Immature natural killer cell (primary cell): ENCODE measurements around the gene H2BW1. TPM values are rescaled to one million over a fixed set of nuclear protein-coding genes. Genes with fewer than 3 reads are reported as not detected.
"Not testable (repeated sequence)": the region's sequence is repeated elsewhere in the genome, so short reads cannot be mapped to it uniquely, and the experiment has no call there.

Experiments used
- DNase-seq, 3 donors: peaks; one replicate each; pipeline ENCODE4 v3.0.0; 2022; ENCODE audit warnings: mixed read lengths in 1 of 3
- H3K27ac Mint-ChIP-seq, 6 donors: one replicate each; pipeline ENCODE4 v1.8.0; 2020; ENCODE audit warnings: mixed read lengths in 6 of 6, mild to moderate bottlenecking in 5 of 6, inconsistent platforms in 4 of 6, moderate library complexity in 3 of 6
- H3K27me3 Mint-ChIP-seq, 3 donors: one replicate each; pipeline ENCODE4 v1.8.0; 2020 to 2021; ENCODE audit warnings: low read depth in 3 of 3, mild to moderate bottlenecking in 3 of 3, mixed read lengths in 3 of 3, moderate library complexity in 3 of 3, inconsistent platforms in 1 of 3
- H3K36me3 Mint-ChIP-seq, 3 donors: one replicate each; pipeline ENCODE4 v1.8.0; 2020; ENCODE audit warnings: mixed read lengths in 3 of 3, inconsistent platforms in 2 of 3, mild to moderate bottlenecking in 2 of 3
- H3K4me1 Mint-ChIP-seq, 2 donors: one replicate each; pipeline ENCODE4 v1.8.0; 2020; ENCODE audit warnings: inconsistent platforms in 2 of 2, mild to moderate bottlenecking in 2 of 2, mixed read lengths in 2 of 2, moderate library complexity in 1 of 2
- H3K4me3 Mint-ChIP-seq, 5 donors: one replicate each; pipeline ENCODE4 v1.8.0; 2020; ENCODE audit warnings: mild to moderate bottlenecking in 5 of 5, mixed read lengths in 5 of 5, inconsistent platforms in 3 of 5, moderate library complexity in 3 of 5
- H3K9me3 Mint-ChIP-seq, 6 donors: one replicate each; pipeline ENCODE4 v1.8.0; 2020; ENCODE audit warnings: mild to moderate bottlenecking in 6 of 6, mixed read lengths in 6 of 6, inconsistent platforms in 4 of 6, moderate library complexity in 3 of 6
- polyA plus RNA-seq, 3 donors: library from polyadenylated mRNA; unstranded; fragments of 300-500 nt; fragmentation: Illumina TruSeq; gene quantifications; one replicate each; pipeline ENCODE4 v1.2.3, GENCODE V29; 2021

The H2BW1 gene, protein sequence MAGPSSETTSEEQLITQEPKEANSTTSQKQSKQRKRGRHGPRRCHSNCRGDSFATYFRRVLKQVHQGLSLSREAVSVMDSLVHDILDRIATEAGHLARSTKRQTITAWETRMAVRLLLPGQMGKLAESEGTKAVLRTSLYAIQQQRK
- polyA plus RNA-seq, result not detected

DNA sequence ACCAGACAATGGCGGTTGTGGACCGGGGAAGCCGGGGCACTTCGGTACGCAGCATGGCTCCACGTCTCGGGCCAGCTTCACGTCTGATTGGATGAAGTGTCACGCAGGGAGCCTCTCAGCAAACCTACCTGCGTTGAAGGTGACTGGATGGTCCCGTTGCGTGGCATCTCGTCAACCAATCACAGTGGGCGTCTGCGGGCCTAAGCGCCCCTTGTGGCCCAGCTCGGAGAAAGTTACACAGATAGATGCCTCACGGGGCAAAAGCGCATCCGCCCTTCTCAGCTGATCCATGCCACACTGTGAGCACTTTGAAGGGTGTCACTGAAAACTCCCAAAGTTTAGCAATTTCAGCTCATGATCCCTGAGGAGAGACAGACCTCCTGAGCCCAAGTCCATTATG is at the start of gene H2BW1:
Gene H2BW1 (minus strand): TSS at position 103 of the 400 bp plus-strand sequence. CDS start 132 bp downstream, outside the sequence.
- Mint-ChIP-seq H3K4me1 (no peaks in the 10 kb centered on the region), H3K4me3 (no peak within 1 kb of the TSS), H3K9me3 (no peaks in the 10 kb centered on the region), H3K27me3 (peaks cover 0 to 1% (median 0%) of the 10 kb centered on the region in 3 donors), H3K27ac (no peak within 1 kb of the TSS), H3K36me3 (no peaks in the 10 kb centered on the region)
- DNase-seq, result no peak

DNA sequence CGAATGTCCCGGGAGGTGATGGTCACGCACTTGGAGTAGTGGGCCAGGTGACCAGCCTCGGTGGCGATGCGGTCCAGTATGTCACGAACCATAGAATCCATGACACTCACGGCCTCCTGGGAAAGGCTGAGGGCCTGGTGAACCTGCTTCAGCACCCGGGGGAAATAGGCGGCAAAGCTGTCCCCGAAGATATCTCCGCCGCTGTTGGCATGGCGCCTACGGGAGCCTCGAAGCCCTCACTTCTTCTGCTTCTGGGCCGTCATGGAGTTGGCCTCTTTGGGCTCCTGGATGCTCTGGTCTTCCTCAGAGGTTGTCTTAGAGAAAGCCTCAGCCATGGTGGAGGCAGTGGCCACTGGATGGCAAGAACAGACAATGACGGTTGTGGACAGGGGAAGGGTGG is 49.1 kb upstream of the H2BW1 start:
- DNase-seq, H3K9me3 Mint-ChIP-seq, H3K36me3 Mint-ChIP-seq, H3K27me3 Mint-ChIP-seq, H3K27ac Mint-ChIP-seq, H3K4me1 Mint-ChIP-seq, H3K4me3 Mint-ChIP-seq: not testable (repeated sequence)

DNA sequence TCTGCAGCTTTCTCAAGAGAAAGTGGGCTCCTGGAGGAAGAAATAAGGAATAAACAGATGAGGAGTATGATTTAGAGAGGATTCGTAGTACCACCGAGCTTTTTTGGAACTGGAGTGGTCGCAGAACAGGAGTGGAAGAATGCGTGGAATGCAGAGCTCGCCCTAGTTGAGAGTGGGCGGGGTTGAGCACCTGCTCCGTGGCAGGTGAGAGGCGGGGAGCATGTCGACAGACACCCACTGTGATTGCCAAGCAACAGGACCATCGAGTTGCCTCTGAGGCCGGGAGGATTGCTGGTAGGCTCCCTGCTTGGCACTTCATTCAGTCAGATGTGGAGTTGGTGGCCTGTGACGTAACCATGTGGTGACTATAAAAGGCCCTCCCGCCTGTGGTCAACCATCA is 41.4 kb upstream of the H2BW1 start:
- not testable (repeated sequence) for H3K36me3 Mint-ChIP-seq, H3K4me3 Mint-ChIP-seq, H3K9me3 Mint-ChIP-seq, DNase-seq, H3K27me3 Mint-ChIP-seq, H3K4me1 Mint-ChIP-seq, H3K27ac Mint-ChIP-seq

DNA sequence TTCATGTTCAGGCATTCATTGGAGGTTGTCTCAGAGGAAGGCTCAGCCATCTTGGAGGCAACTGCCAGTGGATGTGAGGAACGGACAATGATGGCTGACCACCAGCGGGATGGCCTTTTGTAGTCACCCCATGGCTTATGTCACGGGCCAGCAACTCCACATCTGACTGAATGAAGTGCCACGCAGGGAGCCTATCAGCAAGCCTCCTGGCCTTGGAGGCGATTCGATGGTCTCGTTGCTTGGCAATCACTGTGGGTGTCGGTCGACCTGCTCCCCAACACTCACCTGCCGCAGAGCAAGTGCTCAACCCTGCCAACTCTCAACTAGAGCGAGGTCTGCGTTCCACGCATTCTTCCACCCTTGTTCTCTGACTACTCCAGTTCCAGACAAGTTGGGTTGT is 33.7 kb upstream of the H2BW1 start:
- H3K27me3 Mint-ChIP-seq, result peaks cover 0 to 6% (median 0%) of the 10 kb centered on the region in 3 donors
- no peaks in the 10 kb centered on the region for H3K36me3 Mint-ChIP-seq
- H3K4me3 Mint-ChIP-seq, result no peak overlapping the region
- H3K4me1 Mint-ChIP-seq, result no peaks in the 10 kb centered on the region
- H3K9me3 Mint-ChIP-seq, result no peaks in the 10 kb centered on the region
- no peak overlapping the region for H3K27ac Mint-ChIP-seq
- no peak for DNase-seq

DNA sequence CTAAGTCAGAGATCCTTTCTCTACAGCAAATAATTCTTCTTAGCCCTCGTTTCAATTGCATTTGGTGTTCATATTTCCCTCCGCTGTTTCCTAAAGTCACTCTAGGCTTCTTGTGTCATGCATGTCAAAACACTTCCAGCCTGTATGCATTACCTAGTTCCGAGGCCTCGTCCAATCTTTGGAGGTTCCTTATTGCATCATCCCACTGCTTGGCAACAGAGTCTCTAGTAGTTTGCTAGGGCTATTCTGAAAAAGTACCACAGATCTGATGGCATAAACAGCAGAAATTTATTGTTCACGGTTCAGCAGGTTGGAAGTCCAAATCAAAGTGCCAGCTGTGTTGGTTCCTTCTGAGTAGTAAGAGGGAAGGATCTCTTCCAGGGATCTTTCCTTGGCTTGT is 32.1 kb upstream of the H2BW1 start:
- Mint-ChIP-seq H3K4me1 (no peaks in the 10 kb centered on the region), H3K9me3 (no peaks in the 10 kb centered on the region), H3K36me3 (no peaks in the 10 kb centered on the region), H3K27ac (no peak overlapping the region), H3K4me3 (no peak overlapping the region), H3K27me3 (peaks cover 0 to 10% (median 2%) of the 10 kb centered on the region in 3 donors)
- DNase-seq, result no peak

DNA sequence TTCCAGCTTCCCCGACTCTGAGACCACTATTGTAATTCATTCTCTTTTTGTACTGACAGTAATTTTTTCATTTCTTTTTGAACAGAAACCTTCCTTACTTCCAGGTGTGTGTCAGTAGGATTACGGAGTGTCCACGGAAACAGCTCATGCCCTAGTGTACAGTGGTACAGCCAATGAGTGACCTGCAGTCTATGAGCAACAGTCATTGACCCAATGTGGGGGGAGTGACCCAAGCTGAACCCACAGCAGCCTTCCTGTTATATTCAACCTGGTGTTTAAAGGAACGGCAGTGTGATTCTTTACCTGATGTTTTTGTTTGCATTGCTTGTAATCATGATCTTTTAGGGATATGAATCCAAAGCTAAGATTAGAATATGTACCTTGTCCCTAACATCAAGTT is 27.5 kb upstream of the H2BW1 start:
- no peak overlapping the region for H3K27ac Mint-ChIP-seq
- peaks cover 0 to 1% (median 0%) of the 10 kb centered on the region in 6 donors for H3K9me3 Mint-ChIP-seq
- DNase-seq, result no peak
- peaks cover 0 to 7% (median 5%) of the 10 kb centered on the region in 3 donors for H3K27me3 Mint-ChIP-seq
- no peaks in the 10 kb centered on the region for H3K4me1 Mint-ChIP-seq
- no peak overlapping the region for H3K4me3 Mint-ChIP-seq
- H3K36me3 Mint-ChIP-seq, result no peaks in the 10 kb centered on the region

DNA sequence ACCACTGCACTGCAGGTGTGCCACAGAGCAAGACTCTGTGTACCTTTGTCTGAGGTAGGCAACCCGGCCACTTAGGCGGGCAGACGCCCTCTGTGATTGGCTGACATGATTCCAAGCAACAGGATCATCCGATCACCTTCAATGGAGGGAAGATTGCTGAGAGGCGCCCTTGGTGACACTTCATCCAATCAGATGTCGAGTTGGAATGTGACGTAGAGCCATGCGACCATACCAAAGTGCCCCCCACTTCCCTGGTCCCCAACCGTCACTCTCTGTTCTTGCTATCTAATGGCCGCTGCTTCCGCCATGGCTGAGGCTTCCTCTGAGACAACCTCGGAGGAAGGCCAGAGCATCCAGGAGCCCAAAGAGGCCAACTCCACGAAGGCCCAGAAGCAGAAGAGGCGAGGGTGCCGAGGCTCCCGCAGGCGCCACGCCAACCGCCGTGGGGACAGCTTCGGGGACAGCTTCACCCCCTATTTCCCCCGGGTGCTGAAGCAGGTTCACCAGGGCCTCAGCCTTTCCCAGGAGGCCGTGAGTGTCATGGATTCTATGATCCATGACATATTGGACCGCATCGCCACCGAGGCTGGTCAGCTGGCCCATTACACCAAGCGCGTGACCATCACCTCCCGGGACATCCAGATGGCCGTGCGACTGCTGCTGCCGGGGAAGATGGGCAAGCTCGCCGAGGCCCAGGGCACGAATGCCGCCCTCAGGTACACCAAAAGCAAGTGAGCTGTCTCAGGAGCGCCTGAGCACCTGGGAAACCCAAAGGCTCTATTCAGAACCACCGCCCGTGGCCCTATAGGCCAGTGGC is 26.4 kb upstream of the H2BW1 start, which contains the start of gene H2BW2:
Gene H2BW2 (plus strand): TSS at position 268 of the 817 bp plus-strand sequence. CDS start 39 bp downstream, at position 307.
- peaks cover 0 to 1% (median 0%) of the 10 kb centered on the region in 6 donors for H3K9me3 Mint-ChIP-seq
- H3K27ac Mint-ChIP-seq, result no peak within 1 kb of the TSS
- H3K4me3 Mint-ChIP-seq, result no peak within 1 kb of the TSS
- H3K36me3 Mint-ChIP-seq, result no peaks in the 10 kb centered on the region
- H3K4me1 Mint-ChIP-seq, result no peaks in the 10 kb centered on the region
- no peak for DNase-seq
- peaks cover 0 to 8% (median 5%) of the 10 kb centered on the region in 3 donors for H3K27me3 Mint-ChIP-seq

DNA sequence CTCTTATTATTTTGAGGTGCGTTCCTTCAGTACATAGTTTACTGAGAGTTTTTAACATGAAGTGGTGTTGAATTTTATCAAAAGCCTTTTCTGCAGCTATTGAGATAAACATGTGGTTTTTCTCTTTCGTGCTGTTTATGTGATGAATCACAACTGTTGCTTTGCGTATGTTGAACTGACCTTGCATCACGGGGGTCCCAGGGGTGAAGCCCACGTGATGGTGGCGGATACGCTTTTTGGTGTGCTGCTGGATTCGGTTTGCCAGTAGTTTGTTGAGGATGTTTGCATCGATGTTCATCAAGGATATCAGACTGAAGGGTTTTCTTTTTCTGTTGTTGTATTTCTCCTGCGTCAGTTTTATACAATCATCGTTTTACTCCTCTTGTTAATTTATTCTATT is 4.6 kb upstream of the H2BW1 start:
- Mint-ChIP-seq H3K27ac (no peak overlapping the region), H3K4me3 (no peak overlapping the region), H3K4me1 (no peaks in the 10 kb centered on the region)

DNA sequence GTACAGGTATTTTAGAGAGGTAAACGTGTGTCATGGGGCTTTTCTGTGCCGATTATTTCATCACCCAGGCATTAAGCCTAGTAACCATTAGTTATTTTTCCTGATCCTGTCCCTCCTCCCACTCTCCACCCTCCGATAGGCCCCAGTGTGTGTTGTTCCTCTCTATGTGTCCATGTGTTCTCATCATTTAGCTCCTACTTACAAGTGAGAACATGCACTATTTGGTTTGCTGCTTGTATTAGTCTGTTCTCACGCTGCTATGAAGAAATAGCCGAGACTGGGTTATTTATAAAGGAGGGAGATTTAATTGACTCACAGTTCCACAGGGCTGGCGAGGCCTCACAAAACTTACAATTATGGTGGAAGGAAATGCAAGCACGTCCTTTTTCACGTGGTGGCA is 2.1 kb upstream of the H2BW1 start:
- H3K27ac Mint-ChIP-seq, H3K9me3 Mint-ChIP-seq, DNase-seq, H3K27me3 Mint-ChIP-seq, H3K4me1 Mint-ChIP-seq, H3K36me3 Mint-ChIP-seq, H3K4me3 Mint-ChIP-seq: not testable (repeated sequence)

More for the DNA sequence above, 4.6 kb upstream of the H2BW1 start:
- DNase-seq, result no peak
- Mint-ChIP-seq H3K36me3 (no peaks in the 10 kb centered on the region), H3K27me3 (peaks cover 0 to 9% (median 0%) of the 10 kb centered on the region in 3 donors), H3K9me3 (no peaks in the 10 kb centered on the region)

DNA sequence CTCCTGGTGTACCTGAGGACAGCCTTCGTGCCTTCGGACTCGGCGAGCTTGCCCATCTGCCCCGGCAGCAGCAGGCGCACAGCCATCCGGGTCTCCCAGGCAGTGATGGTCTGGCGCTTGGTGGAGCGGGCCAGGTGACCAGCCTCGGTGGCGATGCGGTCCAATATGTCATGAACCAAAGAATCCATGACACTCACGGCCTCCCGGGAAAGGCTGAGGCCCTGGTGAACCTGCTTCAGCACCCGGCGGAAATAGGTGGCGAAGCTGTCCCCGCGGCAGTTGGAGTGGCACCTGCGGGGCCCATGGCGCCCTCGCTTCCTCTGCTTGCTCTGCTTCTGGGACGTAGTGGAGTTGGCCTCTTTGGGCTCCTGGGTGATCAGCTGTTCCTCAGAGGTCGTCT is 350 bp downstream of the H2BW1 start:
- H3K9me3 Mint-ChIP-seq, result no peaks in the 10 kb centered on the region
- H3K27ac Mint-ChIP-seq, result no peak overlapping the region
- peaks cover 0 to 2% (median 0%) of the 10 kb centered on the region in 3 donors for H3K27me3 Mint-ChIP-seq
- no peak overlapping the region for H3K4me3 Mint-ChIP-seq
- no peaks in the 10 kb centered on the region for H3K36me3 Mint-ChIP-seq
- H3K4me1 Mint-ChIP-seq, result no peaks in the 10 kb centered on the region
- no peak for DNase-seq

DNA sequence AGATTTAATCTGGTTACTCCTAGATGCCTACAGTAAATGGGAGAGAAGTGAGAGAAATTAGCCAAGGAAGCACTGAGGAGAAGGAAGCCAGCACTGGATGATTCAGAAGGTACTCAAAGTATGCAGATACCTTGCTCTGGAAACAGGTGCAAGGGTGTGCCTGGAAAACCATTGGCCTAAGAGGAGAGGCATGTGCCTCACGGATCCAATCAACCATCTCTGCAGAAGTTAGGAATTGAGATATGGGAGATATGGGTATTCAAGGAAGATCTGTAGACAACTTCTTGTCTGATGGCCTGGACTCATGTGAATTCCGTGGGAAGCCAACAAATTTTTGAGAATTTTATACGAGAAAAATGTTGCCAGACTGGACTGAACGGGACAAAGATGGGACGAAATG is 4.7 kb downstream of the H2BW1 start:
- DNase-seq, result no peak
- Mint-ChIP-seq H3K27me3 (peaks cover under 1 to 6% (median 3%) of the 10 kb centered on the region in 3 donors), H3K4me1 (no peaks in the 10 kb centered on the region), H3K4me3 (no peak overlapping the region), H3K36me3 (no peaks in the 10 kb centered on the region), H3K27ac (no peak overlapping the region), H3K9me3 (no peaks in the 10 kb centered on the region)

DNA sequence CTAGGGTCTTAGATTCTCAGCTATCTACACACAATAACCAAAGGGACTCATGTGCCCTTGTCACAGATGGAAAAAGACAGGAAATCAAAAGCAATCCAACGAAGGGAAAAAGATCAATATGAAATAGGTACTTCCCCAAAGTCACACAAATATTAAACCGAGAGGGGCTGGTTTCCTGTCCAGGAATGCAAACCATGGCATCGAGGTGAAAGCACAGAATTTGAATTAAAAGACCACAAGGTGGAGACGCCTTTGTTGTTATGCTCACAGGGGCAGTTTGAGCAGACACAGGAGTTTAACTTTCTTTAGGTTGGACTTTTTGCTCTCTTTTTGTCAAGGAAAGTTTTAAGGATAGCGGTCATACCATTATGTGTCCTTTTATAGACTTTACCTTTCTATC is 14.3 kb downstream of the H2BW1 start:
- no peaks in the 10 kb centered on the region for H3K36me3 Mint-ChIP-seq
- H3K4me3 Mint-ChIP-seq, result no peak overlapping the region
- no peak for DNase-seq
- peaks cover 0 to 3% (median 0%) of the 10 kb centered on the region in 6 donors for H3K9me3 Mint-ChIP-seq
- peaks cover 0 to 17% (median 6%) of the 10 kb centered on the region in 3 donors for H3K27me3 Mint-ChIP-seq
- no peak overlapping the region for H3K27ac Mint-ChIP-seq
- no peaks in the 10 kb centered on the region for H3K4me1 Mint-ChIP-seq

DNA sequence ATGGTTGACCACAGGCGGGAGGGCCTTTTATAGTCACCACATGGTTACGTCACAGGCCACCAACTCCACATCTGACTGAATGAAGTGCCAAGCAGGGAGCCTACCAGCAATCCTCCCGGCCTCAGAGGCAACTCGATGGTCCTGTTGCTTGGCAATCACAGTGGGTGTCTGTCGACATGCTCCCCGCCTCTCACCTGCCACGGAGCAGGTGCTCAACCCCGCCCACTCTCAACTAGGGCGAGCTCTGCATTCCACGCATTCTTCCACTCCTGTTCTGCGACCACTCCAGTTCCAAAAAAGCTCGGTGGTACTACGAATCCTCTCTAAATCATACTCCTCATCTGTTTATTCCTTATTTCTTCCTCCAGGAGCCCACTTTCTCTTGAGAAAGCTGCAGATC is 30.0 kb downstream of the H2BW1 start:
- not testable (repeated sequence) for H3K4me3 Mint-ChIP-seq, H3K27me3 Mint-ChIP-seq, H3K36me3 Mint-ChIP-seq, H3K9me3 Mint-ChIP-seq, H3K4me1 Mint-ChIP-seq, DNase-seq, H3K27ac Mint-ChIP-seq

DNA sequence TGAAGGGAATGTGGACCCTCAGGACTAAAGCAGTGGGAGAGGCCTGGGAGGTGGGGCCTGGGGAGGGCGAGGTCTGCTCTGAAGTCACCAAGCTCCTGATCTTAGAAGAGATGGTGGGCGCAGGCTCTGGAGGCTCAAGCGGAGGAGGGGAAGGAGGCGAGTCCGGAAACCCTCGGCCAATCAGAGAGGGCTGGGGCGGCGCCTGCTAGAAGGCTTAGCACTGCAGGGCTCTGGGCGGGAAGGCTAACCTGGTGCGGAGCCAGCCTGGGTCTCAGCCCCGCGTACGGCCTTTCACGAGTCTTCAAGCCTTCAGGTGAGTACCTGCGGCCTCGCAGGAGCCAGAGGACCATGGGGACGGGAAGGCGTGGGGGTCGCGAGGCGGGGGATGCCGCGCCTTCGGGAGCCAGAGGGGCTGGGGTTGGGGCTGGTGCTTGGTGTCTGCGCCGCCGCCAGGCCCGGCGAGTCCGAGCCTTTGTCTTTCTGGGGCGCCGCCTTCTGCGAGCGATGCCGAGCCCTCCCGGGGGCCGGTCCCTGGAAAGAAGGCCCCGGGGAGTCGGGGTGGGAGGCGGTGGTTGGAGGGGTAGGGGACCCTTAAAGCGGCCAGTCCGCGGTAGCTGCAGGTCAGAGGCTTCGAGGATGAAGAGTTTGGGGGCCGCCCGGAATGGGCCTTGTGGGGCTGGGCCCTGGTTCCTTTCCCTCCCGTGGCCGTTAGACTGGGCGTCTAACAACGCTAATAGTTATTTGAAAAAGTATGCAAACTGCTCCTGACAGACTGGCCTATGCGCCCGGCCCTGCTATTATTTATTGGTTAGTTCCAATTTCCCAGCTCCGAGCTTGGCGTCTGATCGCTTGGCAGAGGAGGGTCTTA is 50.9 kb downstream of the H2BW1 start, which contains the start of gene TMSB15B:
Gene TMSB15B (plus strand): TSS at position 217 of the 868 bp plus-strand sequence.
- not testable (repeated sequence) for H3K4me1 Mint-ChIP-seq, H3K27ac Mint-ChIP-seq, H3K36me3 Mint-ChIP-seq, DNase-seq, H3K9me3 Mint-ChIP-seq, H3K27me3 Mint-ChIP-seq, H3K4me3 Mint-ChIP-seq
